IPS DF 6.9 (cell line): ENCODE measurements around the gene RHBDD2.
"Not testable (repeated sequence)": the region's sequence is repeated elsewhere in the genome, so short reads cannot be mapped to it uniquely, and the experiment has no call there.

Experiments
- DNase-seq: peaks from one replicate; pipeline ENCODE4 v3.0.0-alpha.2; 2013; ENCODE audit warnings: low read depth, low spot score
- H3K27ac ChIP-seq: one replicate; pipeline ENCODE4 v1.5.1; 2013; ENCODE audit warnings: low read length, control low read depth
- H3K27me3 ChIP-seq: 2 replicates; pipeline ENCODE4 v1.6.1; 2013; ENCODE audit warnings: mild to moderate bottlenecking, low read length; ENCODE audit not compliant: control insufficient read depth, insufficient read depth
- H3K36me3 ChIP-seq: 2 replicates; pipeline ENCODE4 v1.6.1; 2013; ENCODE audit warnings: low read length; ENCODE audit not compliant: control insufficient read depth, insufficient read depth
- H3K4me1 ChIP-seq: 2 replicates; pipeline ENCODE4 v1.6.1; 2013; ENCODE audit warnings: low read length; ENCODE audit not compliant: control insufficient read depth, insufficient read depth
- H3K4me3 ChIP-seq: 2 replicates; pipeline ENCODE4 v1.5.1; 2013; ENCODE audit warnings: mild to moderate bottlenecking, low read length
- H3K9me3 ChIP-seq: 2 replicates; pipeline ENCODE4 v1.6.1; 2013; ENCODE audit warnings: low read length, inconsistent platforms; ENCODE audit not compliant: control insufficient read depth, insufficient read depth
- WGBS: extraction: QIAGEN DNeasy Blood & Tissue Kit; methylation state at CpG from one replicate; pipeline ENCODE4 v1.1.7; 2013; ENCODE audit warnings: mixed read lengths, missing lambda C conversion rate; ENCODE audit not compliant: insufficient read length, insufficient coverage; 5-methylcytosine and 5-hydroxymethylcytosine counted together

The RHBDD2 gene

DNA sequence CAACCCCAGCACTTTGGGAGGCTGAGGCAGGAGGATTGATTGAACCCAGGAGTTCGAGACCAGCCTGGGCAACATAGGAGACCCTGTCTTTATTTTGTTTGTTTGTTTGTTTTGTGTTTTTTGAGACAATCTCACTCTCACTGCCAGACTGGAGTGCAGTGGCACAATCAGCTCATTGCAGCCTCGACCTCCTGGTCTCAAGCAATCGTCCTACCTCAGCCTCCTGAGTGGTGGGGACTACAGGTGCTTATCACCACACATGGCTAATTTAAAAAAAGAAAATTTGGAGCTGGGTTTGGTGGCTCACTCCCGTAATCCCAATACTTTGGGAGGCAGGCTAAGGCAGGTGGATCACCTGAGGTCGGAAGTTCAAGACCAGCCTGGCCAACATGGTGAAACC is 34.7 kb upstream of the RHBDD2 start:
- no peak overlapping the region for H3K27ac ChIP-seq
- no peak overlapping the region for H3K4me3 ChIP-seq
- no peaks in the 10 kb centered on the region for H3K4me1 ChIP-seq
- DNase-seq: no peak
- H3K9me3 ChIP-seq: no peaks in the 10 kb centered on the region
- no peaks in the 10 kb centered on the region for H3K36me3 ChIP-seq
- WGBS: no CpG with 5 or more reads among the region's 5 CpGs
- H3K27me3 ChIP-seq: no peaks in the 10 kb centered on the region

DNA sequence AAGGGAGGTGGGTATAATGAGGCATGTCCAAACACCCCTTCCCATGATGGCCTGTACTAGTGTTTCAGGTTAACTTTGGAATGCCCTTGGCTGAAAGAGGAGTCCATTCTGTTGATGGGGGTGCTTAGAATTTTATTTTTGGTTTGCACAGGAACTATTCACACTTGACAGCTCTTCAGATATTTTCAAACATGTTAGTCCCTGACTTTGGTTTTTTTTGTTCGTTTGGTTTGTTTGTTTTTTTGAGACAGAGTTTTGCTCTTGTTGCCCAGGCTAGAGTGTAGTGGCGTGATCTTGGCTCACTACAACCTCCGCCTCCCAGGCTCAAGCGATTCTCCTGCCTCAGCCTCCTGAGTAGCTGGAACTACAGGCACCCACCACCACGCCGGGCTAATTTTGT is 33.7 kb upstream of the RHBDD2 start:
- WGBS: no CpG with 5 or more reads among the region's 6 CpGs
- H3K4me3 ChIP-seq, H3K9me3 ChIP-seq, DNase-seq, H3K36me3 ChIP-seq, H3K4me1 ChIP-seq, H3K27me3 ChIP-seq, H3K27ac ChIP-seq: not testable (repeated sequence)

DNA sequence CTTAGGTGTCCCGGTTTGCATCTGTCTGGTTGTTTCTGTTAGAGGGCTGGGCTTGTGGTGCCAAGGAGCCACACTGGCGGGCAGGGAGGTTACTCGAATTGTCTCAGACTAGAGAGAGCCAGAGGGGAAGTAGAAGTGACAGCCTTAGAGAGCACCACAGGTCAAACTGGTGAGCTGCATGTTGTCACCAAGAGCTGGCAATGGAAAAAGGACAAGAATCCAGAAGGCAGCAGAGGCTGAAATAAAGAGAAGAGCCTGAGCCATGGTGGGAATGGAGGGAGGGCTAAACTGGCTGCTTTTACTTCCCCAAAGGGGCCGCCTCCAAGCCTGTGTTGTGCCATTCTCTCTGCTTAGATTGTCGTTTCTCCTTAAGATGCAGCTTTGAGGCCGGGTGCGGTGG is 31.1 kb upstream of the RHBDD2 start:
- Histone ChIP-seq H3K27ac (no peak overlapping the region), H3K36me3 (no peaks in the 10 kb centered on the region), H3K4me1 (no peaks in the 10 kb centered on the region), H3K9me3 (no peaks in the 10 kb centered on the region), H3K4me3 (no peak overlapping the region), H3K27me3 (no peaks in the 10 kb centered on the region)
- DNase-seq: no peak
- no CpG with 5 or more reads among the region's 7 CpGs for WGBS

DNA sequence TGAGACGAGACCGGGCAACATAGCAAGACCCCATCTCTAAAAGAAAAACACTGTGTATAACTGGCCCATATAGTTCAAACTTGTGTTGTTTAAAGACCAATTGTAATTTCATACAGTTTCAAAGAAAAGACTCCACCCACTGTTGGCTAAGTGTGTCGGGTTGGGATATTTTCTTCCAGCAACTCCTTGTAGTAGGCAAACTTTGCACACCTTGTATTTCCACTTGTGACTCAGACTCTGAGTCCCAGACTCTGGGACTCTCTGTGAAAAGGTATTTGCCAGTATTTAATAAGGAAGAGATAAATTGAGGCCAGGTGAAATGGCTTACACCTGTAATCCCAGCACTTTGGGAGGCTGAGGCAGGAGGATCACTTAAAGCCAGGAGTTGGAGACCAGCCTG is 29.3 kb upstream of the RHBDD2 start:
- Histone ChIP-seq H3K9me3 (no peaks in the 10 kb centered on the region), H3K27me3 (no peaks in the 10 kb centered on the region), H3K36me3 (no peaks in the 10 kb centered on the region), H3K4me3 (no peak overlapping the region), H3K27ac (no peak overlapping the region), H3K4me1 (no peaks in the 10 kb centered on the region)
- DNase-seq: no peak
- no CpG with 5 or more reads among the region's 3 CpGs for WGBS

DNA sequence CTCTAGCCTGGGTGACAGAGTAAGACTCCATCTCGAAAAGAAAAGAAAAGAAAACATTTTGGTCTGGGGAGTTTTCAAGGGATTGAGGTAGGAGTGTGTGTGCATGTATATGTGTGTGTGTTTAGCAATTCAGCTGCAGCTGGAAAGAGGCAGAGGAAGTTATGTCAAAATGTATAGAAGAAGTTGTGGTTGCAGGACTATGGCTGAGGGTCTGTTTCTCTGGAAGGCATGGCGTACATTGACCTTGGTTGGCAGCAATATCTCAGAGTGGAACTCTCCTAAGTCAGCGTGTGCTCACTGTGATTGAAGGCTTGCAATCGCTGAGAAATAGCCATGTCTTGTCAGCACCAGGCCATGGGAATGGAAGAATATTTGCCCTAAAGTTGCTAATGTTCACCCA is 28.6 kb upstream of the RHBDD2 start:
- no peaks in the 10 kb centered on the region for H3K9me3 ChIP-seq
- H3K27me3 ChIP-seq: no peaks in the 10 kb centered on the region
- H3K4me1 ChIP-seq: no peaks in the 10 kb centered on the region
- H3K27ac ChIP-seq: no peak overlapping the region
- H3K4me3 ChIP-seq: no peak overlapping the region
- WGBS: no CpG with 5 or more reads among the region's 4 CpGs
- H3K36me3 ChIP-seq: no peaks in the 10 kb centered on the region
- DNase-seq: no peak

DNA sequence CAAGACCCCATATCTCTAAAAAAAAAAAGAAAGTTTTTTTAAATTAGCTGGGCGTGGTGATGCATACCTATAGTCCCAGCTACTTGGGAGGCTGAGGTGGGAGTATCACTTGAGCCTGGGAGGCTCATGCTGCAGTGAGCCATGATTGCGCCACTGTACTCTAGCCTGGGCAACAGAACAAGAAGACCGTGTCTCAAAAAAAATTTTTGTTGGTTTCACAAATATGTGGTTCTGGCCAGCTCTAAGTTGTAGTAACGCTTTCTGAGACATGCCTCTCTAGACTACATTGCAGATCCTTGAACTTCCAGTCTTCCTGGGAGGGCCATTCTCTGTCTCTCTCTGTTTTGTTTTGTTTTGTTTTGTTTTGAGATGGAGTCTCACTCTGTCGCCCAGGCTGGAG is 24.6 kb upstream of the RHBDD2 start:
- Histone ChIP-seq H3K27me3 (no peaks in the 10 kb centered on the region), H3K36me3 (no peaks in the 10 kb centered on the region), H3K4me3 (no peak overlapping the region), H3K27ac (no peak overlapping the region), H3K9me3 (no peaks in the 10 kb centered on the region), H3K4me1 (no peaks in the 10 kb centered on the region)
- DNase-seq: no peak
- WGBS: no CpG with 5 or more reads among the region's 5 CpGs

DNA sequence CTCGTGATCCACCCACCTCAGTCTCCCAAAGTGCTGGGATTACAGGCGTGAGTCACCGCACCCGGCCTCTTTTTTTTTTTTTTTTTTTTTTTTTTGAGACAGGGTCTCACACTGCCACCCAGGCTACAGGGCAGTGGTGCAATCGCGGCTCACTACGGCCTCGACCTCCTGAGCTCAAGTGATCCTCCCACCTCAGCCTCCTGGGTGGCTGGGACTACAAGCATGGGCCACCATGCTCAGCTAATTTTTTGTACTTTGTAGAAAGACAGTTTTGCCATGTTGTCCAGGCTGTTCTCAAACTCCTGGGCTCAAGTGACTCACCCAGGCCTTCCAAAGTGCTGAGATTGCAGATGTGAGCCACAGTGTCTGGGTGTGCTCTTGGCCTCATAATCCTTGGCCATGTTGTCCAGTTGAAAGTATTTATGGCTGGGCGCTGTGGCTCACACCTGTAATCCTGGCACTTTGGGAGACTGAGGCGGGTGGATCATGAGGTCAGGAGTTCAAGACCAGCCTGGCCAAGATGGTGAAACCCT is 24.0 kb upstream of the RHBDD2 start:
- H3K4me1 ChIP-seq, H3K9me3 ChIP-seq, H3K27me3 ChIP-seq, H3K27ac ChIP-seq, H3K4me3 ChIP-seq, DNase-seq, H3K36me3 ChIP-seq: not testable (repeated sequence)
- no CpG with 5 or more reads among the region's 10 CpGs for WGBS

DNA sequence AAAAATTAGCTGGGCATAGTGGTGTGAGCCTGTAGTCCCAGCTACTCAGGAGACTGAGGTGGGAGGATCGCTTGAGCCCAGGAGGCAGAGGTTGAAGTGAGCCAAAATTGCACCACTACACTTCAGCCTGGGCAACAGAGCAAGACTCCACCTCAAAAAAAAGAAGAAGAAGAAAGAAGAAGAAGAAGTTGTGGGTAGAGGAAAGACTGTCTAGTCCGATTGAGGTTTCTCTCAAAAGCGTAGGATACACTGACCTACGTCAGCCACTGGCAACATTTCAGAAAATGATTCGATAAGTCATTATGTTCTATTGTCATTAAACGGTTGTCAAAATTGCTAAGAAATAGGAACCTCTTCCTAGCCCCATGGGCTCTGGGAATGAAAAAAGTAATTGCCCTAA is 22.3 kb upstream of the RHBDD2 start:
- Histone ChIP-seq H3K4me3 (no peak overlapping the region), H3K4me1 (no peaks in the 10 kb centered on the region), H3K27me3 (no peaks in the 10 kb centered on the region), H3K36me3 (no peaks in the 10 kb centered on the region), H3K27ac (no peak overlapping the region), H3K9me3 (no peaks in the 10 kb centered on the region)
- DNase-seq: no peak
- WGBS: no CpG with 5 or more reads among the region's 6 CpGs

DNA sequence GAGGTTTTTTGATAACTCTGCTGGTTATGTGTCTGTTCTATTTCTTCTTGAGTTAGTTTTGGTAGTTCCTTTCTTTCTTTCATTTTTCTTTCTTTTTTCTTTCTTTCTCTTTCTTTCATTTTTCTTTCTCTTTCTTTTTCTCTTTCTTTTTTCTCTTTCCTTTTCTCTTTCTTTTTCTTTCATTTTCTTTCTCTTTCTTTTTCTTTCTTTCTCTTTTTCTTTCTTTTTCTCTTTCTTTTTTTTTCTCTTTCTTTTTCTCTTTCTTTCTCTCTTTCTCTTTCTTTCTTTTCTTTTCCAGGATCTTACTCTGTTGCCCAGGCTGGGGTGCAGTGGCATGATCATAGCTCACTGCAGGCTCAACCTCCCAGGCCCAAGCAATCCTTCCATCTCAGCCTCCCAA is 20.4 kb upstream of the RHBDD2 start:
- H3K9me3 ChIP-seq: no peaks in the 10 kb centered on the region
- no peaks in the 10 kb centered on the region for H3K4me1 ChIP-seq
- H3K36me3 ChIP-seq: no peaks in the 10 kb centered on the region
- no peak for DNase-seq
- H3K4me3 ChIP-seq: no peak overlapping the region
- H3K27ac ChIP-seq: no peak overlapping the region
- H3K27me3 ChIP-seq: no peaks in the 10 kb centered on the region

DNA sequence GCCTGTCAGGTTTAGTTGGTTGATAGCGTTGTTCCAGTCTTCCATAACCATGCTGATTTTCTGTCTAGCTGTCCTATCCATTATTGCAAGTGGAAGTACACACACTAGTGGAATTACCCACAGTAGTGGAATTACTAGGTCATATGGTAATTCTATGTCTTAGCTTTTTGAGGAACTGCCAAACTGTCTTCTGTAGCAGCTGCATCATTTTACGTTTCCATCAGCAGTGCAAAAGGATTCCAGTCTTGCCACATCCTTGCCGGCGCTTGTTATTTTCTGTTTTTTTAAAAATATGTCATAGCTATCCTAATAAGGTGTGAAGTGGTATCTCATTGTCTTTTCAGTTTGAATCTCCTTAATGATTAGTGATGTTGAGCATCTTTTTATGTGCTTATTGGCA is 17.2 kb upstream of the RHBDD2 start:
- no peak for DNase-seq
- Histone ChIP-seq H3K27me3 (no peaks in the 10 kb centered on the region), H3K4me3 (no peak overlapping the region), H3K27ac (no peak overlapping the region), H3K9me3 (no peaks in the 10 kb centered on the region), H3K36me3 (no peaks in the 10 kb centered on the region), H3K4me1 (no peaks in the 10 kb centered on the region)
- WGBS: no CpG with 5 or more reads among the region's 4 CpGs

DNA sequence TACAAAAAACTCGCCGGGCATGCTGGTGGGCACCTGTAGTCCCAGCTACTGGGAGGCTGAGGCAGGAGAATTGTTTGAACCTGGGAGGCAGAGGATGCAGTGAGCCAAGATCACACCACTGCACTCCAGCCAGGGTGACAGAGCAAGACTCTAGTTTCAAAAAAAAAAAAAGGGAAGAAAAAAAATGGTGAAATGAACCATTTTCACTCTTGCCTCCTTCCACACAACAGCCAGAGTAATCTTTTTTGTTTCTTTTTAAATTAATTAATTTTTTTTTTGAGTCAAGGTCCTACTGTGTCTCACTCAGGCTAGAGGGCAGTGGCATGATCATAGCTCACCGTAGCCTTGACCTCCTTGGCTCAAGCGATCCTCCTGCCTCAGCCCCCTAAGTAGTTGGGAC is 14.6 kb upstream of the RHBDD2 start:
- H3K4me3 ChIP-seq, H3K4me1 ChIP-seq: not testable (repeated sequence)
- WGBS: no CpG with 5 or more reads among the region's 4 CpGs

More for the DNA sequence above, 14.6 kb upstream of the RHBDD2 start:
- not testable (repeated sequence) for H3K27ac ChIP-seq, DNase-seq, H3K36me3 ChIP-seq, H3K9me3 ChIP-seq, H3K27me3 ChIP-seq
